Glutamatergic neuron (in vitro differentiated cells): ENCODE results near the gene TIMP2. TPM values are rescaled to one million over a fixed set of nuclear protein-coding genes. Genes with fewer than 3 reads are reported as not detected.

Source experiments
- DNase-seq: peaks from one replicate; pipeline ENCODE4 v3.0.0; 2022
- H3K27ac Mint-ChIP-seq: one replicate; pipeline ENCODE4 v1.8.0; 2020; ENCODE audit warnings: mild to moderate bottlenecking, mixed read lengths, inconsistent platforms; ENCODE audit not compliant: unreplicated experiment
- H3K27me3 Mint-ChIP-seq: one replicate; pipeline ENCODE4 v1.8.0; 2020; ENCODE audit warnings: mild to moderate bottlenecking, moderate library complexity, mixed read lengths, inconsistent platforms; ENCODE audit not compliant: unreplicated experiment
- H3K36me3 Mint-ChIP-seq: one replicate; pipeline ENCODE4 v1.8.0; 2020; ENCODE audit warnings: mild to moderate bottlenecking, mixed read lengths, inconsistent platforms; ENCODE audit not compliant: unreplicated experiment
- H3K4me1 Mint-ChIP-seq: one replicate; pipeline ENCODE4 v1.8.0; 2020; ENCODE audit warnings: mild to moderate bottlenecking, low read depth, mixed read lengths, inconsistent platforms; ENCODE audit not compliant: unreplicated experiment
- H3K4me3 Mint-ChIP-seq: one replicate; pipeline ENCODE4 v1.8.0; 2020; ENCODE audit warnings: mild to moderate bottlenecking, mixed read lengths, inconsistent platforms; ENCODE audit not compliant: unreplicated experiment
- H3K9me3 Mint-ChIP-seq: one replicate; pipeline ENCODE4 v1.8.0; 2020; ENCODE audit warnings: mild to moderate bottlenecking, moderate library complexity, mixed read lengths, inconsistent platforms; ENCODE audit not compliant: unreplicated experiment
- total RNA-seq: library from RNA; stranded (reverse); fragmentation: NEBNext Ultra II Directional; extraction: Animal tissue kit (Norgen Biotek cat#: 25700); gene quantifications from one replicate; pipeline ENCODE4 v1.2.1, GENCODE V29; 2021; ENCODE audit not compliant: unreplicated experiment
- TF ChIP-seq, protein P1 (sequence below): fragments of 200-600 bp; sonication (generic); IDR thresholded peaks from one replicate; pipeline ENCODE4 v1.5.0; 2021; ENCODE audit not compliant: partially characterized antibody, unreplicated experiment

Gene TIMP2
- total RNA-seq, 1 donor from 2014 or later, result 121 TPM

DNA sequence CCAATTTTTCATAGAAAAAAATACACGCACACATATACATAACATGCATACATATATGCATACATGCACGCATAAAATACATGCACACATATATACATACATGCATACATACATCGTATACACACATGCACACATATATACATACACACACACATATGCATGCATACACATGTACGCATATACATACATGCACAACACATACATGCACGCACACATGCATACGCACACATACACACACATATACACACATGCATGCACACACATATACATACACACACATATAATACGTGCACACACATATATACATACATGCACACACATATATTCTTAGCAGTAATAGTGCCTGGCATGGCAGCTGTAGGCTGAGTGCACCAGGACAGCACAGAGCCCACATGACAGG is 109.5 kb downstream of the TIMP2 start:
- H3K4me1 Mint-ChIP-seq, result no peaks in the 10 kb centered on the region
- DNase-seq, result no peak
- TF ChIP-seq, protein P1, sequence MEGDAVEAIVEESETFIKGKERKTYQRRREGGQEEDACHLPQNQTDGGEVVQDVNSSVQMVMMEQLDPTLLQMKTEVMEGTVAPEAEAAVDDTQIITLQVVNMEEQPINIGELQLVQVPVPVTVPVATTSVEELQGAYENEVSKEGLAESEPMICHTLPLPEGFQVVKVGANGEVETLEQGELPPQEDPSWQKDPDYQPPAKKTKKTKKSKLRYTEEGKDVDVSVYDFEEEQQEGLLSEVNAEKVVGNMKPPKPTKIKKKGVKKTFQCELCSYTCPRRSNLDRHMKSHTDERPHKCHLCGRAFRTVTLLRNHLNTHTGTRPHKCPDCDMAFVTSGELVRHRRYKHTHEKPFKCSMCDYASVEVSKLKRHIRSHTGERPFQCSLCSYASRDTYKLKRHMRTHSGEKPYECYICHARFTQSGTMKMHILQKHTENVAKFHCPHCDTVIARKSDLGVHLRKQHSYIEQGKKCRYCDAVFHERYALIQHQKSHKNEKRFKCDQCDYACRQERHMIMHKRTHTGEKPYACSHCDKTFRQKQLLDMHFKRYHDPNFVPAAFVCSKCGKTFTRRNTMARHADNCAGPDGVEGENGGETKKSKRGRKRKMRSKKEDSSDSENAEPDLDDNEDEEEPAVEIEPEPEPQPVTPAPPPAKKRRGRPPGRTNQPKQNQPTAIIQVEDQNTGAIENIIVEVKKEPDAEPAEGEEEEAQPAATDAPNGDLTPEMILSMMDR, result no peak
- no peaks in the 10 kb centered on the region for H3K9me3 Mint-ChIP-seq
- H3K4me3 Mint-ChIP-seq, result no peak overlapping the region
- H3K36me3 Mint-ChIP-seq, result no peaks in the 10 kb centered on the region
- H3K27me3 Mint-ChIP-seq, result no peaks in the 10 kb centered on the region
- H3K27ac Mint-ChIP-seq, result no peak overlapping the region

DNA sequence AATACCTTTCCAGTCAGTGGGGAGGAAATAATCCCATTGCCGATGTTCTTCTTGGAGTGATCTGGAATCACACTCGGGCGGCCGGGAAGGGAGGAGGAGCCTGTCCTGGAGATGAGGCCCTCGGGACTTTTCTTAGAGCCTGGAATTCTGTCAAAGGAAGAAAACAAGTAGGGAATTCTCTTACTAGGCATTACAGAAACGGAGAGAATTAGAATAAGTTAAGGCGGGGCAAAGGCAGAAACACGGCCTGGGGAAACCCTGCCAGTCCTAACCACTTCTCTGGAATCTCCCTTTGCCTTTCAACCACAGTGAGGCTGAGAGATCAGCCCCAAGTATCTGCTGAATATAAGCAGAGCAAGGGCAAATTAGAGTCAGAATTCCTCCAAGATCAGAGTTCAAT is 112.3 kb downstream of the TIMP2 start:
- DNase-seq, result no peak
- H3K9me3 Mint-ChIP-seq, result no peaks in the 10 kb centered on the region
- no peak overlapping the region for H3K27ac Mint-ChIP-seq
- TF ChIP-seq, protein P1, result no peak
- H3K27me3 Mint-ChIP-seq, result no peaks in the 10 kb centered on the region
- H3K36me3 Mint-ChIP-seq, result no peaks in the 10 kb centered on the region
- H3K4me1 Mint-ChIP-seq, result no peaks in the 10 kb centered on the region
- H3K4me3 Mint-ChIP-seq, result no peak overlapping the region

DNA sequence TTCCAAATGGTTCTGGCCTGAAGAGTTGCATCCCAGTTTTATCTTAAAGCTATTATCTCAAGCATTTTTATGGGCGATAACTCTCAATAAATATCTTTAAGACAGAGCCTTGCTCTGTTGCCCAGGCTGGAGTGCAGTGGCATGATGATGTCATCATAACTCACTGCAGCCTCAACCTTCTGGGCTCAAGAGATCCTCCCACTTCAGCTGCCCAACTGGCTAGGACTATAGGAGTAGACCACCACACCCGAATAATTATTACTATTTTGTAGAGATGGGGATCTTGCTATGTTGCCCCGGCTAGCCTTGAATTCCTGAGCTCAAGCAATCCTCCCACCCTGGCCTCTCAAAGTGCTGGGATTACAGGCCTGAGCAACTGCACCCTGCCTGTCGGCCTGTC is 117.0 kb downstream of the TIMP2 start:
- Mint-ChIP-seq H3K27ac (no peak overlapping the region), H3K4me1 (no peaks in the 10 kb centered on the region), H3K4me3 (no peak overlapping the region), H3K36me3 (peaks cover 4% of the 10 kb centered on the region), H3K27me3 (no peaks in the 10 kb centered on the region), H3K9me3 (no peaks in the 10 kb centered on the region)
- DNase-seq, result no peak
- TF ChIP-seq, protein P1, result no peak

DNA sequence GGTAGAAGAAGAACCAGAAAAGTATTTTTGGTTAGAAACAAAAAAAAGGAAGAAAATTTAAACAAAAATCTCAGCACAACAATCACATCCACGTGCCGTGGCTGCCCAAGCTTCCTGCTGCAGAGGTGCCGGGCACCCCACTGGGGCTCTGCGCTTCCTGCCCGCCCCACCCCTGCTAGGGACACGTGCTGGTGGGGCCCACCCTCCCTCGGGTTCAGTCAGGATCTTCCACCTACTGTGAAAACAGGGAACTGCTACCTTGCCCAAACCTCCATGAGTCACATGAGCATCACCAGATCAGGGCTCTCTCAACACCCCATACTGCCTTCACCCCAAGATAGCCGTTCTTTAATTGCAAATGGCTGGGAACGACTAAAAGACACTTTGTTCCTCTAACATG is 118.7 kb downstream of the TIMP2 start:
- H3K4me3 Mint-ChIP-seq, result no peak overlapping the region
- no peaks in the 10 kb centered on the region for H3K27me3 Mint-ChIP-seq
- TF ChIP-seq, protein P1, result no peak
- H3K36me3 Mint-ChIP-seq, result peaks cover 4% of the 10 kb centered on the region
- DNase-seq, result no peak
- H3K27ac Mint-ChIP-seq, result no peak overlapping the region
- H3K4me1 Mint-ChIP-seq, result no peaks in the 10 kb centered on the region
- H3K9me3 Mint-ChIP-seq, result no peaks in the 10 kb centered on the region

DNA sequence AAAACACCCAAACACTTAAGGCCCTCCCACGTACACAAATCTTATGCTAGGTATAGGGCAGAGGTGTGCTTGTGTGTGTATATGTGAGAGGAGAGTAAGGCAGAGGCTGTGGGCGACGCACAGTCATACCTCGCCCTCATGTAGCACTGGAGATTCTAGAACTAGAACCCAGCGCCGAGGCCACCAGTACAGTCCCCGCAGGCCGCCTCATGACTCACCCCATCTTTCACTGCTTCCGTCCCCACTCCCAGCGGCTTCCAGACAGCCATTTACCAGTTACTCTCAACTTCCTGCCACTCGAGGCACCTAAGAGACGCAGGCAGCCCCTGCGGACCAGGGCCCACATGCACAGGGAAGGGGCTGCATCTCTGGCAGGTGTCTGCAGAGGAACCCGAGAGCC is 119.9 kb downstream of the TIMP2 start:
- Mint-ChIP-seq H3K36me3 (peaks cover 4% of the 10 kb centered on the region), H3K4me1 (no peaks in the 10 kb centered on the region), H3K27me3 (no peaks in the 10 kb centered on the region), H3K27ac (no peak overlapping the region), H3K9me3 (no peaks in the 10 kb centered on the region), H3K4me3 (no peak overlapping the region)
- TF ChIP-seq, protein P1, result no peak
- no peak for DNase-seq
